NCI-H510A (cell line): ENCODE results near the gene PRDM16.

Experiments
- DNase-seq: peaks from one replicate; lab custom pipeline; 2025; lab: John Stamatoyannopoulos, UW

The PRDM16 gene

GRCh38 chr1:3432306-3432705, 363.3 kb downstream of the PRDM16 start:
- no peak for DNase-seq

- DNase-seq, result no peak
Observed at GRCh38 chr1:3433076-3433475, 364.1 kb downstream of the PRDM16 start.

- no peak for DNase-seq
Observed at GRCh38 chr1:3433596-3434320, 364.8 kb downstream of the PRDM16 start.

- no peak for DNase-seq
Observed at GRCh38 chr1:3434406-3435110, 365.6 kb downstream of the PRDM16 start.

GRCh38 chr1:3435666-3436065, 366.7 kb downstream of the PRDM16 start:
- no peak for DNase-seq

GRCh38 chr1:3436451-3436850, 367.4 kb downstream of the PRDM16 start:
- no peak for DNase-seq

GRCh38 chr1:3436901-3437300, 367.9 kb downstream of the PRDM16 start:
- no peak for DNase-seq

GRCh38 chr1:3438661-3439180, 369.7 kb downstream of the PRDM16 start:
- no peak for DNase-seq

GRCh38 chr1:3439346-3440299, 370.6 kb downstream of the PRDM16 start:
- DNase-seq, result no peak

- DNase-seq, result no peak
Observed at GRCh38 chr1:3440300-3440681, 371.3 kb downstream of the PRDM16 start.

- DNase-seq, result no peak
Observed at GRCh38 chr1:3440711-3441409, 371.9 kb downstream of the PRDM16 start.

GRCh38 chr1:3441410-3441847, 372.4 kb downstream of the PRDM16 start:
- DNase-seq, result no peak

- no peak for DNase-seq
Observed at GRCh38 chr1:3441880-3442279, 372.9 kb downstream of the PRDM16 start.

- no peak for DNase-seq
Observed at GRCh38 chr1:3442331-3442730, 373.3 kb downstream of the PRDM16 start.

- DNase-seq, result no peak
Observed at GRCh38 chr1:3442901-3443300, 373.9 kb downstream of the PRDM16 start.

GRCh38 chr1:3443807-3444206, 374.8 kb downstream of the PRDM16 start:
- no peak for DNase-seq

GRCh38 chr1:3444298-3444697, 375.3 kb downstream of the PRDM16 start:
- DNase-seq, result no peak

- DNase-seq, result no peak
Observed at GRCh38 chr1:3444736-3445135, 375.7 kb downstream of the PRDM16 start.

GRCh38 chr1:3450202-3450863, 381.3 kb downstream of the PRDM16 start:
- no peak for DNase-seq

- DNase-seq, result no peak
Observed at GRCh38 chr1:3450983-3451382, 382.0 kb downstream of the PRDM16 start.
